Activated T-helper 1 cell treated with Interleukin-2 at 50 U/mL for 16 hours (primary cell): ENCODE measurements around the gene ALG1.
A peak's percentile ranks its signal among the peaks of the same experiment; 100 is the strongest.
"Not testable (repeated sequence)": the region's sequence is repeated elsewhere in the genome, so short reads cannot be mapped to it uniquely, and the experiment has no call there.

Source experiments
- DNase-seq: peaks from one replicate; pipeline ENCODE4 v3.0.0-alpha.2; 2020; ENCODE audit warnings: low read depth

ALG1 gene

GRCh38 chr16:5071681-5072333 is at the start of gene ALG1:
Gene ALG1, plus strand, starts transcription at chr16:5071843. Its CDS starts 7 bp downstream, at chr16:5071850.
- DNase-seq = peak; percentile 83

GRCh38 chr16:5022521-5022920 is 49.1 kb upstream of the ALG1 start:
- no peak for DNase-seq

- no peak for DNase-seq
Observed at GRCh38 chr16:5024632-5025031, 47.0 kb upstream of the ALG1 start.

- no peak for DNase-seq
Observed at GRCh38 chr16:5025171-5025632, 46.4 kb upstream of the ALG1 start.

- no peak for DNase-seq
Observed at GRCh38 chr16:5026664-5027063, 45.0 kb upstream of the ALG1 start.

GRCh38 chr16:5027086-5027485 is 44.6 kb upstream of the ALG1 start:
- no peak for DNase-seq

- no peak for DNase-seq
Observed at GRCh38 chr16:5027575-5028235, 43.9 kb upstream of the ALG1 start.

GRCh38 chr16:5028950-5029475 is 42.6 kb upstream of the ALG1 start:
- no peak for DNase-seq

GRCh38 chr16:5030251-5030870 is 41.3 kb upstream of the ALG1 start:
- no peak for DNase-seq

GRCh38 chr16:5031601-5032000 is 40.0 kb upstream of the ALG1 start:
- DNase-seq = no peak

- no peak for DNase-seq
Observed at GRCh38 chr16:5032748-5033167, 38.9 kb upstream of the ALG1 start.

- peak; percentile 71 for DNase-seq
Observed at GRCh38 chr16:5033256-5034166, 38.1 kb upstream of the ALG1 start, which contains the start of gene NAGPA. Gene NAGPA, minus strand, starts transcription at chr16:5033935. Its CDS starts 21 bp downstream, at chr16:5033914.

- no peak for DNase-seq
Observed at GRCh38 chr16:5034167-5034523, 37.5 kb upstream of the ALG1 start.

- no peak for DNase-seq
Observed at GRCh38 chr16:5035909-5036227, 35.8 kb upstream of the ALG1 start.

- DNase-seq = no peak
Observed at GRCh38 chr16:5036228-5037156, 35.2 kb upstream of the ALG1 start.

- no peak for DNase-seq
Observed at GRCh38 chr16:5040451-5040850, 31.2 kb upstream of the ALG1 start.

- no peak for DNase-seq
Observed at GRCh38 chr16:5041600-5042133, 30.0 kb upstream of the ALG1 start.

- DNase-seq = no peak
Observed at GRCh38 chr16:5042574-5043171, 29.0 kb upstream of the ALG1 start.

- DNase-seq = no peak
Observed at GRCh38 chr16:5044011-5044540, 27.6 kb upstream of the ALG1 start.

- DNase-seq = not testable (repeated sequence)
Observed at GRCh38 chr16:5044581-5044980, 27.1 kb upstream of the ALG1 start.
